CD4-positive, alpha-beta T cell treated with Interleukin-10 for 1 hour (primary cell): Measurements from ENCODE around the gene ELK1.
"Not testable (repeated sequence)": the region's sequence is repeated elsewhere in the genome, so short reads cannot be mapped to it uniquely, and the experiment has no call there.

Experiments used
- DNase-seq: peaks from one replicate; pipeline ENCODE4 v3.0.0-alpha.2; 2020

ELK1 gene

DNA sequence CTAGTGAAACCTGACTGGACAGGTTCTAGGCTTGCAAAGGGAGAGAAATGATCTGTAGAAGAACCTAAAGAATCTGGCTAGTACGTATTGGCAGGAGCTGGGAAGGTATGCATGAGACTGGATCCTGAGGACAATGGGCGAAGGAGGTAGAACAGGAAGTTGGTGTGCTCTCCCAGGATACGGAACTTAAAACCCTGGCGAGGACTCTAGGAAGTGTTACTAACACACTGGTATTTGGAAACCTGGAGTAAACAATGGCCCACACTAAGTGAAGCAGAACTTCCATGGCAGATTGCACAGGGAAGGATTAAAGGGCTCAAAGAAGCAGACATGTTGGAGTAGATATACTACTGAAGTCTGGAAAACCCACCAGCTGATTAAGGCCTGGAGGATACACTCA is 39.9 kb downstream of the ELK1 start:
- no peak for DNase-seq

- no peak for DNase-seq
Measured at GRCh38 chrX:47608130-47608810, 42.1 kb downstream of the ELK1 start.

DNA sequence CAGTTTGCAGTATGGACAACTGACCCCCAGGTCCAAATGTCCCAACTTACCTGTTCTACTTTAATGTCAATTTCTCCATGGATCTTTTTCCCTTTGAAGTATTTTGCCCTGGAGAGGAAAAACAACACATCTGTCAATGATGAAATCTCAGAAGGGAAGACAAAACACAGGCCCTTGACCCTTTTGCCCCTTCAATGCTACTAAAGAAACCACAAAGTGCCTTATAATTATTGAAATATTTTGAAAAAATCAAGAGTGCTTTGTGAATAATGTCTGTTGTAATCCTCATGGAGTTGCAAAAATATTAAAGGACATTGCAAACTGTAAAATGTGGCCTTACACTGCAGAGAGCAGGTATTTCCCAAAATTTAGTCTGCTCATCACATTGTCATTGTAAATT is 43.3 kb downstream of the ELK1 start:
- no peak for DNase-seq

GRCh38 chrX:47605024-47605423 is 45.3 kb downstream of the ELK1 start:
- no peak for DNase-seq

- not testable (repeated sequence) for DNase-seq
Measured at GRCh38 chrX:47603125-47603524, 47.2 kb downstream of the ELK1 start.

DNA sequence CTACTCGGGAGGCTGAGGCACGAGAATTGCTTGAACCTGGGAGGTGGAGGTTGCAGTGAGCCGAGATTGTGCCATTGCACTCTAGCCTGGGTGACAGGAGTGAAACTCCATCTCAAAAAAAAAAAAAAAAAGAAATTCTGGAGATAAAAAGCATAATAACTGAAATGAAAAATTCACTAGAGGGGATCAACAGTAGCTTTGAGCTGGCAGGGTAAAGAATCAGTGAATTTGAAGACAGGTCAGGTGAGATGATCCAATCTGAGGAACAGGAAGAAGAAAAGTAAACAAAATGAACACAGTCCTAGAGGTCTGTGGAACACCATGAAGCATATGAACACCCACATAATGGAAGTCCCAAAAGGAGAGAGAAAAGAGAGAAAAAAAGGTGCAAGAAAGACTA is 53.1 kb downstream of the ELK1 start:
- DNase-seq, result no peak

DNA sequence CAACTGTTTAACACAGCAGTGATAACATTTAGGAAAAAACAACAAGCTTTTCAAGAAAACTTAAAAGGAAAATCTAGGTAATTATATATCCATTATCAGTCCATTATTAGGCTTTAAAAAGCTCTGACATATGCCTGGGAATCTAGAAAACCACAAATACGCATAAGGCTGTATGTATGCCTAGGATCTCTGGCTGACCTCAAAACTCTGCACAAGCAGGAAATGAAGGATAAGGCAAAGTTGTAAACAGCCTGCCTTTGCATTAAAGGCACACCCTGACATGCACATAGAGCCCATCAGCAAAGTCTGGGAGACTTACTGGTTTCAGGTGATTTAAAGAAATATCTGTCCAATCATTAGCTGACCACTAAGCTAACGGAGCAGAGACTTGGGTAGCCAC is 54.1 kb downstream of the ELK1 start:
- no peak for DNase-seq

DNA sequence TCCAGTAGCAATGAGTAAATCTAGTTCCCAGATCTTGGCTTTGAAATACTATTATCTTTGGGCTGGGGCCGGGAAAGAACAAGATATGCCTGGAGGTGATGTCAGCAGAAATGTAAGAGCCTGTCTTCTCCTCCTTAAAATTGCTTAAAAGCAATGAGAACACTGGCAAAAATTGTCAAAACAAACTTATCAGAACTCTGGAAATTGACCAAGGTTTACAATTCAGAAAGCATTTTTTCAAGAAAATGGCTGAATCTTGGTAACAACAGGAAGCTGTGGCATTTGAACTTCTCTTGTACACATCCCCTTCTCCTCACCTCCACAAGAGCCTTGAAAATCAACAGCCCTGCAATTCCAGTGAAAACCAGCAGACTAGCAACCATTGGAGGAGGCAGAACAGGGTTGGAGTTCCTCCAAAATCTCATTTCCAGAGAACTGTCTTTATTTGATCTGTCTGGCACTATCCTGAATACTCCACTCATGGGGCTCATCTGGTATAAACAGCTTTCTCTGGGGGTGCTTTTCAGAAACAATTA is 54.6 kb downstream of the ELK1 start:
- no peak for DNase-seq

DNA sequence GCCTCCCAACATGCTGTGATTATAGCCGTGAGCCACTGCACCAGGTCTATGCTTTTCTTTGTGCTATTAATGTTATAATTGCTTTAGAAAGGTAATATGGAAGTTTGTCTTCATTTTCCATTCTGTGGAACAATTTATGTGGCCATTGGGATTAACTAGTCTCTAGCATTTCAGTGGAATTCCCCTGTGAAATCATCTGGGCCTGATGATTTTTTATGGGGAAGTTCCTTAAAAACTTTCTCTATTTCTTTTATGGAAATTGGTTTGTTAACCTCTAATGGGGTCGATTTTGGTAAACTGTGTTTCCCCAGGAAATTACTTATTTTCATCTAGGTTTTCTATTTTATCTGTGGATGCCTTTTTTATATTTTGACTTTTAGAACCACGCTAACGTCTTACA is 56.8 kb downstream of the ELK1 start:
- no peak for DNase-seq

DNA sequence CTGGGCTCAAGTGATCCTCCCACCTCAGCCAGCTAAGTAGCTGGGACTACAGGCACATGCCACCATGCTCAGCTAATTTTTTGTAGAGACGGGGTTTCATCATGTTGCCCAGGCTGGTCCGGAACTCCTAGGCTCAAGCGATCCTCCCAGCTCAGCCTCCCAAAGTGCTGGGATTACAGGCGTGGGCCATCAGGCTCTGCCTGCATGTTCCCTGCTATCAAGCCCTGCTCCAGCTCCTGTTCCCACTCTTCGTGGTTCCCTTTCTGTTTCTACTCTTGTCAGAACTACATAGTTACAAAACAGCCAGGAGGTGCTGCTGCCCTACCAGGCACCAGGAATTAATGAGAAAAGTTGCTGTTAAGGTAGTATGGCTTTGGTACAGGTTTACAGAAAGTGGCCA is 59.4 kb downstream of the ELK1 start:
- DNase-seq, result no peak

DNA sequence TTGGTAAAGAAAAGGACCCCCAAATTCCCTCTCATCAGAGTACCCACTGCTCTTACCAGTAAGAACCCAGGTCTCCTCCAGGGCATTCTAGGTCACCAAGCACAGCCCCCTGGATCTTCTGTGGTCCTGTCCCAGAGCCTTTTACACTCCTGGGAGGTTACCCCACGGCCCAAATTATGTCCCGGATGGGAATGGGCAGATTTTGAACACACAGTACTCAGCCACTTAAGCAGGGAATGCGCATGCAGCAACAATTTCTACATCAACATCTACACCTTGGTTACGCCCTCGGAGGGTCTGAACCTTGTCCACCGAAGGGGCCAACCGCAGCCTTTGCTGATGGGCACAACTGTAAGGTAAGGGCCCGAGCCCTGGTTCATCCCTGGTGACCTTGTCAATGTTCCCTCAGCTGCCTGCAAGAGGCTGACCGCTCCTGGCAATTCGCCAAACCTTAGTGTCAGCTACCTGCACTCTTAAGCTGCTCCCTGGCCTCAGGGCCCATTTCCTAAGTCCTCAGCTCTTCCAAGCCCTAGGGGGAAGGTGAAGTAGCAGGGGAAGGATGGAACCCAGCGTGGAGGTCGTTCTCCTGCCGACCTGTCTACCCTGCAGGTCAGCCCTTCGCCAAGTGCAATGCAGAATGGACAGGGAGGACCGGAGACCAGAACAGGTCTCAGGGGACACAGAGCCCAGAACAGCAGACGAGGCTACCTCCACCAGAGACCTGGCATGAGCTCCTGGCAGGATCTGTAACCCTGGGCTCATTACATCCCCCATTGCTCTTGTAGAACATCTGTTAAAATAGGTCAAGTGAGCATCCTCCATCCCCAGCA is 62.2 kb downstream of the ELK1 start:
- DNase-seq, result no peak

GRCh38 chrX:47587091-47587891 is 63.1 kb downstream of the ELK1 start:
- DNase-seq, result no peak

DNA sequence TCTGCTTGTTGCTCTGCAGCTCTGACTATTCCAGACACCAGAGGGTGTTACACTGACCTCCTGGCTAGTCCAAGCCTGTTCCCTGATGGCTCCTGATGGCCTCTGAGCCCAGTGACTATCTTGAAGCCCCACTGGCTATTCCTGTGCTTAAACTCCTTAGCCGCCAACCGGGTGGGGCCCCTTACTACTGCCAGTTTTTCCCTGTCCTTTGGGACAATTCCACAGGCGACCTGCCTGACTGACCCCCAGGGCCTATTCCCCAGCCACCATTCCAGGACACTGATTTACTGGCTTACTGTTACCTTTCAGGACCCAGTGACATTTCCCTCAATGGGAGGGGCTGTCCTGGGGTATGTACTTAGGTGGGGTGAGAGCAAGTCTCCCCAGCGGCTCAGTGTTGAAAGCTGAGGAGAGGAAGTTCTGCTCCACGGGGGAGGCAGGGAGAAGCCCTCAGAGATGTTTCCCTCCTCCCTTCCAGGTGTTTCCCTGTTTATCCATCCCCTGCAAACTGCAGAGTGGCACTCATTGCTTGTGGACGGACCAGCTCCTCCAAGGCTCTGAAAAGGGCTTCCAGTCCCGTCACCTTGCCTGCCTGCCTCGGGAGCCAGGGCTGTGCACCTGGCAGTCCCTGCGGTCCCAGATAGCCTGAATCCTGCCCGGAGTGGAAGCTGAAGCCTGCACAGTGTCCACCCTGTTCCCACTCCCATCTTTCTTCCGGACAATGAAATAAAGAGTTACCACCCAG is 64.1 kb downstream of the ELK1 start:
- DNase-seq, result no peak
